ENCODE data around the gene GNB3.

Gene GNB3

GRCh38 chr12:6824085-6824775, 16.5 kb upstream of the GNB3 start:
- no peak for DNase-seq

- DNase-seq: no peak
These were observed 15.8 kb upstream of the GNB3 start for GRCh38 chr12:6824901-6825381.

- DNase-seq: peak; percentile 82
These were observed 15.2 kb upstream of the GNB3 start for GRCh38 chr12:6825398-6826124.

DNA sequence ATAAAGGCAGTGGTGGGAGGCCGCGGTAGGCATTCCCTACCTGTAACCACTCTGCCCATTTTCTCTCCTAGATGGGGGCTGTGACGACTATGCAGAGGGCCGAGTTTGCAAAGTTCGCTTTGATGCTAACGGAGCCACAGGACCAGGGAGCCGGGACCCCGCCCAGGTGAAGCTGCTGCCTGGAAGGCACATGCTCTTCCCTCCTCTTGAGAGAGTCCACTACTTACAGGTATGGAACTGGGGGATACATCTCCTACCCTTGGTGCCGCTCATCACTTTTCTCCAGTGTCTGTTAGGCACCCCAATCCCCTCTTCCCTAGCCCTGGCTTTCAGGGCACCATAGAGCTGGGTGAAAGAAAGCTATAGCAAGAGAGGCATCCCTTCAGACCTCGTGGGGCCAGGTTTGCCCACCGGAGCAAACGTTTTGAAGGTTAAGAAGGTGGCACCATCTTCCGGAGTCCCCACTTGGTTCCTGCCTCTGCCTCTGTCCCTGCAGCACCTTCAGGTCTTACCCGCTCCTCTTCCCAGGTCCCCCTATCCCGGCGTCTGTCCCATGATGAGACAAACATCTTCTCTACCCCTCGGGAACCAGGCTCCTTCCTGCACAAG, 14.5 kb upstream of the GNB3 start:
- DNase-seq: no peak

DNA sequence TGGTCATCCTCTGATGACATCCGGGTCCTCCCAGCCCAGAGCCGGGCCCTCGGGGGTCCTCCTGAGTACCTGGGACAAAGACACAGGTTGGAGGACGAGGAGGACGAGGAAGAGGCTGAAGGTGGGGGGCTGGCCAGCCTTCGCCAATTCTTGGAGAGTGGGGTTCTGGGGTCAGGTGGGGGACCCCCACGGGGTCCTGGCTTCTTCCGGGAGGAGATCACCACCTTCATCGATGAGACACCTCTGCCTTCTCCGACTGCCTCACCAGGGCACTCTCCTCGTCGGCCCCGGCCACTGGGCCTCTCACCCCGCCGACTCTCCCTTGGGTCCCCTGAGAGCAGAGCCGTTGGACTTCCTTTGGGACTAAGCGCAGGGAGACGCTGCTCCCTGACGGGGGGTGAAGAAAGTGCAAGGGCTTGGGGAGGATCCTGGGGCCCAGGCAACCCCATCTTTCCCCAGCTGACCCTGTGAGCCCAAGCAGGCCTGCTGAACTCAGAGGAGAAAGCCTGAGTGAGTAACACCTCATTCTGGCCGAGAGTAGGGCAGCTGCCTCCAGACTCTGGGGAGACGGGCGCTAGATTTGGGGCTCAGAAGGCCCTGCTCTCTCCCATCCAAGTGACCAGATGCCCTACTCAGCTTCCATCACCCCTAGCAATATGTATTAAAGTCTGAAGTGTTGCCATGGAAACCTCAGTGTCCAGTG, 13.8 kb upstream of the GNB3 start:
- DNase-seq: no peak

- peak; percentile 59 for DNase-seq
These were observed 13.3 kb upstream of the GNB3 start for GRCh38 chr12:6827437-6827911.

- DNase-seq: no peak
These were observed 12.5 kb upstream of the GNB3 start, which contains the start of gene P3H3 for GRCh38 chr12:6827982-6828780. P3H3 (plus strand) TSS chr12:6828407; CDS start chr12:6828441, 34 bp downstream.

DNA sequence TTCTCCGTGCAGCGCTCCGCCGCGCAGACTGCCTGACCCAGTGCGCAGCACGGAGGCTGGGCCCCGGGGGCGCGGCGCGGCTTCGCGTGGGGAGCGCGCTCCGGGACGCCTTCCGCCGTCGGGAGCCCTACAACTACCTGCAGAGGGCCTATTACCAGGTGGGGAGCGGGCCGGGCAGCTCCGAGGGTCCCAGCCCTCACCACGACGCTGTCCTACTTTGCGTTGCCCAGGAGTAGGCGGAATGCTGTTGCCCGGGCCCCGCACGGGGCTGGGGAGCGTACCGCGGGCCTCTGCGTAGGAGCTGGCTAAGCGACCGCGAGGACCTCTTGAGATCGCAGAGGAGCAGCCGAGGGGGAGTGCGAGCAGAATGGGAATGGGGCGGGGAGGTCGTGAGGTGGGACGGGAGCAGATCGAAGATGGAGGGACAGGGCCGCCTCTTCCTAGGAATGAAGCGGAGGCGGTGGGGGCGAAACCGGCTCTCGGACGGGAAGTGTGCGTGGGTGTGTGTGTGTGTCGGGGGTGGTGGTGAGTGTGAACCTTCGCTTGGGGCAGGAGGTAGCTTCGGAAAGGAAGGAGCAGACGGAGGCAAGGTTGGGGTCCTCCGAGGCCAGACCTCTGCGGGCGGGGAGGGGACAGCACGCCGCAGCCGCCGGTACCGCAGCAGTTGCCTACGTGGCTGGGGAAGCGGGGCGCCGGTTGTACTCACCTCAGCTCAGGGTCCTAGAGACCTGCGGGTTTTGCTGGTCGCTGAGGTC, 11.8 kb upstream of the GNB3 start:
- DNase-seq: peak; percentile 33

- no peak for DNase-seq
These were observed 11.0 kb upstream of the GNB3 start for GRCh38 chr12:6829536-6830220.

DNA sequence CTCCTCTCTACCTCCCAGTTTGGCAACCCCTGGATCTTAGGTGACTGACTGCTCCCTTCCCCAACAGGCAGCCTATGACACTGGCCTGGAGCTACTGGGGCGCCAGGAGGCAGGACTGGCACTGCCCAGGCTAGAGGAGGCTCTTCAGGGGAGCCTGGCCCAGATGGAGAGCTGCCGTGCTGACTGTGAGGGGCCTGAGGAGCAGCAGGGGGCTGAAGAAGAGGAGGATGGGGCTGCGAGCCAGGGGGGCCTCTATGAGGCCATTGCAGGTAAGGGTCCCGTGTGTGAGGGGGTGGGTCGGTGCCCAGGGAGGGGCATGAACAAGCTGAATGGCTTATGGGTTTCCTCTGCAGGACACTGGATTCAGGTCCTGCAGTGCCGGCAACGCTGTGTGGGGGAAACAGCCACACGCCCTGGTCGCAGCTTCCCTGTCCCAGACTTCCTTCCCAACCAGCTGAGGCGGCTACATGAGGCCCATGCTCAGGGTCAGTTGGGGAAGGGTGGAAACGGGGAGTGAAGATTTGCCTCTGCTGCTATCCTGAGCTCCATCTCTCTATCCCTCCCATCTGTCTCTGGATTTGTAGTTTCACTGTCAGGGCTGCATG, 10.3 kb upstream of the GNB3 start:
- no peak for DNase-seq

DNA sequence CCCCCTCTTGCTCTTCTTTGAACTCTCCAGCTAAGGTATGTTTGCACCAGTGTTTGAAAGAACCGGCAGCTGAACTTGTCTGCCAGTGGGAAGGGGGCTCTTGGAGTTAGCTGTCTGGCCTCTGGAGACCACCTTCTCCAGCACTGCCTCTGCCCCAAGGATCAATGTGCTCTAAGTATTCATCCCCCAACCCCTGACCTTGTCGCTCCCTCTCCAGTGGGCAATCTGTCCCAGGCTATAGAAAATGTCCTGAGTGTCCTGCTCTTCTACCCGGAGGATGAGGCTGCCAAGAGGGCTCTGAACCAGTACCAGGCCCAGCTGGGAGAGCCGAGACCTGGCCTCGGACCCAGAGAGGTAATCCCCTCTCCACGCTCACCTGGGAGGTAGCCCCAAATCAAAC, 9.7 kb upstream of the GNB3 start:
- no peak for DNase-seq

DNA sequence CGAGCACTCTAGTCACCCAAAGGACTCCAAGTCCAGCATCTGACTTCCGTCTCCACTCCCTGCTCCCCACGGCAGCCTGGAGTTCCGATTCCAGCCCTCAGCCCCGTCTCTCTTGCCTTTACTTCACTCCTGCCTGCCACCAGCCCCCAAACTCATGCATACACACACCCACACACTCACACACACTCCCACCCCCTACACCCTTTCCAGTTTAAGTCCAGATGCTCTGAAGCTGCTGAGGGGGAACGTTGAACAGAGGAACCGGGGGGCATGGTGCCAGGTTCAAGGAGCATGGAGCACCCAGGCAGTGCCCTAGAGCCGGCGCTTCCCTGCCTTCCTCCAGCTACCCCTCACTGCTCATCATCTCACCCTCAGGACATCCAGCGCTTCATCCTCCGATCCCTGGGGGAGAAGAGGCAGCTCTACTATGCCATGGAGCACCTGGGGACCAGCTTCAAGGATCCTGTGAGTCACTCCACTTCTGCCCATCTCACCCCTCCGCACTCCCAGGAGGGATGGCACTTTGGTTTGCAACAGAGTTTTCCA, 9.2 kb upstream of the GNB3 start:
- no peak for DNase-seq

DNA sequence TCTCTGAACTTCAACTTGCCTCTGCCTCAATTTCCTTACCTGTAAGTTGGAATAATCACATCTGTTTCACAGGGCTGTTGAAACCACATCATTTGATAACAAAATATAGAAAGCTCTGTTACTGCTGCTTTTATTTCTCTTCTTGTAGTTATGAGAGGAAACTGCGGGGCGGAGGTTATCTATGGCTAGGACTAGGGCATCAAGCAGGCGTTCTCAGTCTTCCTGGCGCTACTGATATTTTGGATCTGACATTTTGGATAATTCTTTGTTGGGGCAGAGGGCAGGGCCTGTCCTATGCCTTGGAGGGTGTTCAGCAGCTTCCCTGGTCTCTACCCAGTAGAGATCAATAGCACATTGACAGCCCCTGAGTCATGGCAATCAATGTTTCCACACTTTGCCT, 8.6 kb upstream of the GNB3 start:
- no peak for DNase-seq

- DNase-seq: no peak
These were observed 7.4 kb upstream of the GNB3 start for GRCh38 chr12:6833189-6833890.

GRCh38 chr12:6834254-6834653, 6.5 kb upstream of the GNB3 start:
- DNase-seq: no peak

- DNase-seq: no peak
These were observed 5.9 kb upstream of the GNB3 start for GRCh38 chr12:6834873-6835272.

- DNase-seq: no peak
These were observed 3.9 kb upstream of the GNB3 start for GRCh38 chr12:6836851-6837250.

GRCh38 chr12:6837370-6838060, 3.2 kb upstream of the GNB3 start:
- no peak for DNase-seq

GRCh38 chr12:6838854-6839253, 1.9 kb upstream of the GNB3 start:
- DNase-seq: no peak
